GM18505 (cell line): ENCODE measurements around the gene SLC19A2.
"Not testable (repeated sequence)": the region's sequence is repeated elsewhere in the genome, so short reads cannot be mapped to it uniquely, and the experiment has no call there.

Source experiments
- ATAC-seq: cut with Tn5 transposase; IDR thresholded peaks from one replicate; pipeline ENCODE4 v1.9.1; 2021; ENCODE audit not compliant: unreplicated experiment
- POLR2A ChIP-seq: IDR thresholded peaks from 4 replicates; pipeline ENCODE4 v1.6.1; 2011; ENCODE audit warnings: borderline replicate concordance; ENCODE audit not compliant: insufficient read depth, insufficient read length; ENCODE audit errors: extremely low read depth

The SLC19A2 gene

DNA sequence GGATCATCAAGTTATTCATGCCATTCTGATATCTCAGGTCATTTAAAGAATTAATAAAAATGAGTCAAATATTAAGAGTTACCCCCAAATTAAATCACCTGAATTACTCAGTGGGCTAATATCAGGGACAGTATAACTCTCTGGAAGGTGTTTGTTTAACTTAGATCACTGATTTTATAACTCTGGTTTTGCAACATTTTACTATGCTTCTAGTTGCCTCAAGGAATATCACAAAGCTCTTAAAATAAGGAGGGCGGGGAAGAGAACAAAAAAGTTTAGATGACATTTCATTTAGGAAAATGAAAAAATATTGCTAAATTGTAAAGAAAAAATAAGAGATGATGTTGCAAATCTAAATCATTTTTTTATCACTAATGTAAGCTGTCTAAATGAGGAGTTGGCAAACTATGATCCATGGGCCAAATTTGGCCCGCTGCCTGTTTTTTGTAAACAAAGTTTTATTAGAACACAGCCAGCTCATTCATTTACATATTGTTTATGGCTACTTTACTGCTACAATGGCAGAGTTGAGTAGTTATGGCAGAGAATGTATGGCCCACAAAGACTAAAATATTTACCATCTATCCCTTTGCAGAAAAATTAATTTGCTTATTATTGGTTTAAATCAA, 31.9 kb upstream of the SLC19A2 start:
- TF ChIP-seq POLR2A, result no peak
- ATAC-seq, result no peak

DNA sequence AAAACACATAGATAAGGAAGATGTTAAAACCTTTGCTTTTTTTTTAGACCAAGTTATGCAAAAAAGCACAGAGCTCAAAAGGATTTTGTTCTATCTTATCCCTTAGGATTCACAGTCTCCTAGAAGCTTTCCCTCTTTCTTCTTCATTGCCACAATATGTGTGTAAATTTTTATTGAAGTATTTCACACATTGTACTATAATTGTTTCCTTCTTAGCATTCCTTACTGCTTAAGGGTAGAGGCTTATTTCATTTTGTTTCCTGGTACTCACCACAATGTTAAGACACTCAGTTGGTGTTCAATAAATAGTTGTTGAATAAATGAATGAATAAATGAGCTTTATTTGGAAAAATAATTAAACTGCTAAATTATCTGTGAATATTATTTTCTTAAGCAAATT, 29.9 kb upstream of the SLC19A2 start:
- no peak for ATAC-seq
- no peak for TF ChIP-seq POLR2A

DNA sequence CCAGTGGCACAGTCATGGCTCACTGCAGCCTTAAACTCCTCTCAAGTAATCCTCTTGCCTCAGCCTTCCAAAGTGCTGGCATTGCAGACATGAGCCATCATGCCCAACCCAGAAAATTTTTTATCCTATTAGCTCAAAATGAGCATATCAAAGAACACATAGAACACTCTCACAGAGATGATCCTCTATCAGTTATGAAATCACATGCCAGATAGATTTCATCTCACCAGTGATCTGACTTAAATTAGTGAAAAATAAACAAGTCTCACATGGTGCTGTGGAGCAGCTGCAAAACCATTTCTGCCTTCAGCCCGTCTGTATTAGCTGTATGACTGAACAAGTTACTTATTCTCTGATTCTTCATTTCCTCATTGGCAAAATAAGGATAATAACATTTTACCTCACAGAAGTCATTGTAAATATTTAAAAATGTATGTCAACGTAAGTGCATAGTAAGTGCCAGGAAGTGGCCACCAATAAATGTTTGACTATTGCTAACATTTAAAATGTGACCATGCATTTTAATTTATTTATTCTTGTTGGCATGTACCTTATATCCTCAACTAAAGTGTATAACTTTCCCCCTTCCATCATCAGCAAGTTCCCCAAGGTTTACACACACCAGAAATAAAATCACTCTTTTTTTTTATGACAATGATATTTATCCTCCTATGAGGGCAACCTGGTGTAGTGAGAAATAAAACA, 29.0 kb upstream of the SLC19A2 start:
- no peak for ATAC-seq
- TF ChIP-seq POLR2A, result no peak

DNA sequence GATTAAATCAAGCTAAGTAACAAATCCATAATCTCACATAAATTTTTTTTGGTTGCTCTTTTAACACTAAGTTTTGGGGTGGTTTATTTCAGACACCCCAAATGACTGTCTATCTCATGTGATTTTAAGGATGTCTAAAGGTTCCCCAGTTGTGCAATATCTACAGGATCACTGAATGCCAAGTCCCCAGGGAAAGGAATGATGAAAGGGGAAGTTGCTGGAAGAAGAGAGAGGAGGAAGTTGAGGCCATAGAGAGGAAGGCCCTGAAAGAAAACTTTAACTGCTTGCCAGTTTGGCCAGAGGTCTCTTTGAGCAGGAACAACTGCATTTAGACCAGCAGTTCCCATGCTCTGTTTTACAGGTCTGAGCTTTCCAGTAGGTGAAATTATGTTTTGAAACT, 27.5 kb upstream of the SLC19A2 start:
- TF ChIP-seq POLR2A, result no peak
- no peak for ATAC-seq

DNA sequence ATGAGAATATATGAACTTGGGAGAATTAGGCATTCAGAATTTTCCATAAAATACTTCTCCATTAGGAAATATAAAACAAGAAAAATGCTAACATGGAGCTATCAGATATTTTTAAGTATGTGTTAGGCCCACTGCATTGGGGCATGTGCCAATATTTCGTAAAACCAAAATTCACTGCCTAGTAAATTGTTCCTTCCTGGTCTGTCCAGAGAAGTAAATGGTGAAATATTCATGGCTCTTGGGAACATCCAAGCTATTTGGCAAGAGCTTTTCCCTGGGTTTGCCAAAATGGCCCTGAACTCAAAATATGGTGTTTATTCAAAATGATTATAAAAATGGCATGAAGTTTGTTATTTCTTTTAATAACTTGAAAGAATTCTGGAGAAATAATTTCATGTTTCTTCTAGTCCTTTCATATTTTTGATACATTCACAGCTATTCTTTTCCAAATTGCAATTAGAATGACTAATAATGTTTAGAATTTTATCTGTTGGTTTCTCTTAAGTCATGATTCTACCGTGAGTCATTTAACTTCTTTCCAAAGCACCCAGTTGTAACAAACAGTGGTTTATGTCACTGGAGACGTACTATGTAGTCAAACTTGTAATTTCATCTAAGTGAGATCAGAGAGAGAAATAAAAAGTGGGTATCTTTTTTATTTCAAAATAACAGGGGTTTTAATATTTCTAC, 25.7 kb upstream of the SLC19A2 start:
- no peak for ATAC-seq
- TF ChIP-seq POLR2A, result no peak

DNA sequence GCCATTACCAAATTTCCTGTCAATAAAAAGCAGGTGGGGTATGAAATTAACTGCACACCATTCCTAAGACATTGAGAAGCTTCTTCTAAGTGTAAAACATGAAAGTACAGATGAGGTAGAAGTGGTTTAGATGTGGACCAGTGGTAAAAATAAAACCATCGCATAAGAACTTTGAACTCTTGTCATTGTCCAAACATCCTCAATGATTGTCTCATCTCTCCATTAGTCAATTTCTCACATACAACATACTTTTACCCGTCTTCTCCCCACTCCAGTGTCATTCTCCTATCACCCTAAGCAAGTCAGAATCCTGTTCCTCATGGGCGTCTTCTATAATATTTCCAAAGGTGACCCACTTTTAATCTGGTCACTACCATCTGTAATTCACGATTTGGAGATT, 24.3 kb upstream of the SLC19A2 start:
- no peak for ATAC-seq

DNA sequence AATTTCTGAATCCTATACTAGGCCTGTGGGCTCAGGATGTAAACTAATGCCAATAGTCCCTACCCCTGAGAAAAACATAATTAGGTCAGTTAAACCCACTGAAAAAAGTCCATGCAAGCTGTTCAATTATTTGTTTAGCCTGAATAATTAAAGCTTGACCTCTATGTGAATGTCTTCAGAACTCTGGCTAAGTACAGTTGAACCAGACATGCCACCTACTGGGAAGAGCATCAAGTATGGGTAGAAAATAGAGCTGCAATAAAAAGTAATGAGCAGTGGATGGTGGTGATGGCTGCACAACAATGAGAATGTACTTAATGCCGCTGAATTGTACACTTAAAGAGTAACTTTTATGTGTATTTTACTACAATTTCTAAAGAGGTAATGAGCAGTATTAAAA, 23.6 kb upstream of the SLC19A2 start:
- TF ChIP-seq POLR2A, result no peak
- no peak for ATAC-seq

More for the DNA sequence above, 24.3 kb upstream of the SLC19A2 start:
- TF ChIP-seq POLR2A, result no peak

DNA sequence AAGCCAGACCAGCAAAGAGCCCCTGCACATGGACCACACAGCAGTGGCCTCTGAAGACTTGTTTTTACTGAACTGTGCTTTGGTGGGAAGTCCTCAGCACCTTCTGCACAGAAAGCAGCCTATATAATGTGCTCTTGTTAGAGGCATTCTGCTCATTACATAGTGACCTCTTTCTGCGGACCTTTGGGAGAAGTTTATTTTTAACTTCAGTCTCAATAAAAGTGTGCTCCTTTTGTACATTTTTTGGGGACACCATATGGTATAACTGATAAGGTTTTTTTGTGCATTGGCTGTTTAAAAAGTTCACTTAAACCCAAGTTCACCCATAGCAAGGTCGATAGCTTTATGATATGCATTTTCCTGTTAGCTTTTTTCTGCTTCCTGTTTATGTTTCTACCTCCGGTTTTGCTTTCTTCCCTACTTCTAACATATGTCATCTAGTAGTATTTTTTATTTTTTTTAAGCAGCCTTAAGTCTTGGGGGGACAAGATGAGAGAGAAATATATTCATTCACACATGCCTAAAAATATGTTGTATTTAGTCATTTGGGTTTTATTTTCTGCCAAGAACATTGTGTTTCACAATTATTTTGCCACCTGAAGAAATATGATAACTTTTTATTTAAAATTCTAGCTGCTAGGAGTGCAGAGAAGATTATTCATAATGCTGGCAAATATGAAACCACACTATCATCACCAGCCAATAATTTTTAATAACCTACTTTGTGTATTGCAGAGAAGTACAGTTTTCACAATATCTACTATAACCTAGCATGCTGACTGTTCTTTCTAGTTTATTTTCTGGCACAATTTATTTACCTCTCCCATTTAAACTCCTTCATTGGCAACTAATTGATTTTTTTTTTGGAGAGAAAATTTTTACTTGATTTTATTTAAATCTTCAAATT, 22.9 kb upstream of the SLC19A2 start:
- ATAC-seq, result no peak
- no peak for TF ChIP-seq POLR2A

DNA sequence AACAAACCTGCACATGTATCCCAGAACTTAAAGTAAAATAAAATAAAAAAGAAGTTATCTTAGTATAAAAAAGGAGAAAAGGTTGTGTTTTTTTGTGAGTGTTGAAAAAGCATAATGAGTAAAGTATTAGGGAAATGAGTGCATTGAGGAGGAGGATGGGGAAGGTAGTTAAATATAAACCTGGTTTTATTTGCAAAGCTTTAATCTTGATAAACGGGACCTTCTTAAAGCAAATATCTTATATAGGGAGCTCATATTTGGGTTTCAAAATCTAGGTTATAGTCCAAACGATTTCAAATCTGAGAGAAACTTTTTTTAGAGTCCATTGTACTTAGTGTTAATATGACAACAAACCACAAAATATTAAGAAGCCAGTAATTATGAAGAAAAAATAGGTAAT, 21.7 kb upstream of the SLC19A2 start:
- ATAC-seq, result no peak
- TF ChIP-seq POLR2A, result no peak

DNA sequence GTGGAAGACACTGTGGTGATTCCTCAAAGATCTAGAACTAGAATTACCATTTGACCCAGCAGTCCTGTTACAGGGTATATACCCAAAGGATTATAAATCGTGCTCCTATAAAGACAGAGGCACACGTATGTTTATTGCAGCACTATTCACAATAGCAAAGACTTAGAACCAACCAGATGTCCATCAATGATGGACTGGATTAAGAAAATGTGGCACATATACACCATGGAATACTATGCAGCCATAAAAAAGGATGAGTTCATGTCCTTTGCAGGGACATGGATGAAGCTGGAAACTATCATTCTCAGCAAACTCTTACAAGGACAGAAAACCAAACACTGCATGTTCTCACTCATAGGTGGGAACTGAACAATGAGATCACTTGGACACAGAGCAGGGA, 17.9 kb upstream of the SLC19A2 start:
- not testable (repeated sequence) for ATAC-seq

DNA sequence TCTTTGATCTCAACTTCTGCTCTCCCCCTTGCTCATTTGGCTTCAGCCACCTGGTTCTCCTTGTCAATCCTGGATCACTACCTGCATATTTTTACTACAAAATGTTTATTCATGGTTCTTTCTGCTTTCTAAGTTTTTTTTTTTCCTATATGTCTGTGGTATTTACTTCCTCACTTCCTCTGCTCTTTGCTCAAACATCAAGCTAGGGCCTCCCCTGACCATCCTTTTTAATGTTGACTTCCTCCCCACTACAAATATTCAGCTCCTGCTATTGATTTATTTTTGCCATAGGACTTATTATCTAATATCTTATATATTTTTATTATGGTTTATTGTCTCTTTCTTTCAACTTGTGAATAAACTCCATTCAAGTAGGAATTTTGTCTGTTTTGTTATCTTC, 14.1 kb upstream of the SLC19A2 start:
- ATAC-seq, result no peak

DNA sequence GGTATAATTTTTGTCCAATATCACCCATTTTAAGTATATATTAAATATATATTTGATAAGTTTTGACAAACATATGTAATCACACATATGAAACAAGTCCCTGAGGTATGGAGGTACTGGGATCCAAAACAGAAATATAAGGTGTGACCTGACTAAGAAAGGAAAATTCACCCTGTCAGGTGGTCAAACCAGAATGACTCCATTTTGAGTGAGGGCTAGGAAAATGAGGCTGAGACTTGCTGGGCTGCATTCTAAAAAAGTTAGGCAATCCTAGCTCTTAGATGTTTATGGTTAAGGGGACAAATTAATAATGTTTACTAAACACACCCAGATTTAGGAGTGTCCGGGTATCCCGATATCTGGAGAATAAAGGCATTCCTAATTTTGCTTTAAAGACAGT, 11.6 kb upstream of the SLC19A2 start:
- TF ChIP-seq POLR2A, result no peak
- no peak for ATAC-seq

More for the DNA sequence above, 14.1 kb upstream of the SLC19A2 start:
- TF ChIP-seq POLR2A, result no peak

DNA sequence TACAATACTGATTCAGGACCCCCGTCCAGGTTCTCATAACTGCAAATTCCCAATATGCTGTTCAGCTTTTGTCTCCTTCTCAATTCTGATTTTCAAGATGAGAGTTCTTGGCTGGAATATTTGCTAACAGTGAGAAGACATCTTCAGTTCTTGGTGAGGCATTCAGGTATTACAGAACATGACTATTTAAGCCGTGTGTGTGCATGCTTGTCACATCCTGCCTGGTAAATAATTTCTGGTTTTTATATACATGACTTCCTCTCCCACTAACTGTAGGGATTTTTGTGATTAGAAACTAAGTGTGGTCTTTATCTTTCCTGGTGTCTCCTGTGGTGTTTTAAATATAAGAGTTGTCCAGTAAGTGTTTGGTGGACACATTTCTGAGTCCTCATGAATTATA, 10.2 kb upstream of the SLC19A2 start:
- no peak for TF ChIP-seq POLR2A
- ATAC-seq, result no peak

DNA sequence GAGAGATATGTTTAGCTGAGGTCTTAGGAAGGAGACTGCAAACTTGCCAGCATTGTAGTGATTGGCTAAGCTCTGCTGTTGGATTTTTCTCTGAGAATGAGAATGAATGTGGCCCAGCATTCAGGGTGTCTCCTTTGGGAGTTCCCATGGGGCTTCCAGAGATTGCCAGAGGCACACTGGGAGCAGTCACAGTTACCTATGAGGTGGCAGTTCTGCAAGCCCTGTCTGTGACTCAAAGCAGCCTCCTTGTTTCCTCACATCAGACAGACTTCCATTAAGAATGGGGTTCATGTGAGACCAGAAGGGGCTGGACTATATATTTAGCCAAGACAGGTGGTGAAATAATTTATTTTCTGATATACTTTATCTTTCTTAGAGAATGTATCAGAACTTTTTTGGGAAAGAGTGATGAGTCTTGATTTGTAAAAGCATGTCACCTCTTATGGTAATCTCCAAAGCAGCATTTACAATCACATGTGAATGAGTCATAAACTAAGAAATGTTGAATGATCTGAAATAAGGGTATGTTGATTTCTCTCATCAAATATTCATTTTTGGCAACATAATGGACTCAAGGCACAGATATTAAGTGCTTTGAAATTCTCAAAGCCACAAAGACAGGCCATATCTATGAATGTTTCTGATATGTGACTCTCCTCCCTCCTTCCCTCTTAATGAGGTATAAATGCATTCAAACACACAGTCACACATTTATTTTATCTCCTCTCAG, 9.5 kb upstream of the SLC19A2 start:
- no peak for ATAC-seq
- no peak for TF ChIP-seq POLR2A
